ENCODE results near the gene CRABP1. TPM values are rescaled to one million over a fixed set of nuclear protein-coding genes. Genes with fewer than 3 reads are reported as not detected.
"Not testable (repeated sequence)": the region's sequence is repeated elsewhere in the genome, so short reads cannot be mapped to it uniquely, and the experiment has no call there.

CRABP1 gene
- total and polyA plus RNA-seq, 5 donors, result 0.29 to 0.32 TPM; not detected in 3

GRCh38 chr15:78363381-78363734 is 23.2 kb downstream of the CRABP1 start:
- Histone ChIP-seq H3K4me3 (ENCODE audit: low read length) (no peak overlapping the region), H3K27ac (ENCODE audit: low read length) (no peak overlapping the region), H3K27me3 (ENCODE audit: control insufficient read depth, insufficient read depth) (no peaks in the 10 kb centered on the region), H3K9me3 (ENCODE audit: control insufficient read depth, low read length) (no peaks in the 10 kb centered on the region), H3K4me1 (ENCODE audit: control insufficient read depth, insufficient read depth, low read length) (no peaks in the 10 kb centered on the region)
- 95% methylated on average over 6 of the region's 6 CpGs for WGBS
- ATAC-seq, result no peak
- intact Hi-C loops (cut with DNase I), result no loop called here
- no peak for DNase-seq

DNA sequence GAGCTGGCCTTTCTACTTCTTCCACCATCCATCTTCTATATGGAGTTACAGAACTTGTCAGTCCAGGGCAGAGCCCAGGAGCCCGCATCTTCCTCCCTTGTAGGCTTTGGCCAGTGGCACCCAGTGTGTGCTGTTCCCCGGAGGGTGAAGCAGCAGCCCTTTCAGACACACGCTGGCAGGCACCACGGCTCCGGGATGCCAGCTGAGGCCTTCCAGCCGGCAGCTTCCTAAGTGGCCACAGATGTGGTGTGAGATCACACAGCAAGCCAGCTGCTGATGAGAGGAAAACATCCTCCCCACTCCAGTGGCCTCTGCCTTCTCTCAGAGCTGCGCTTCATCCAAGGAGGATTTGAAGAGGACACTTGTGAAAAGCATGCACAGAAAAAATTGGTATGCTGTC is 24.1 kb downstream of the CRABP1 start:
- no peak overlapping the region for H3K27ac ChIP-seq (ENCODE audit: low read length)
- ATAC-seq (no peak), DNase-seq (peak in 1 of 3 donors; percentile 39)
- H3K27me3 ChIP-seq (ENCODE audit: control insufficient read depth, insufficient read depth), result no peaks in the 10 kb centered on the region
- no peak overlapping the region for H3K4me3 ChIP-seq (ENCODE audit: low read length)
- intact Hi-C loops (cut with DNase I), result no loop called here
- H3K4me1 ChIP-seq (ENCODE audit: control insufficient read depth, insufficient read depth, low read length), result no peaks in the 10 kb centered on the region
- WGBS, result 39% methylated on average over 7 of the region's 7 CpGs
- H3K9me3 ChIP-seq (ENCODE audit: control insufficient read depth, low read length), result no peaks in the 10 kb centered on the region

DNA sequence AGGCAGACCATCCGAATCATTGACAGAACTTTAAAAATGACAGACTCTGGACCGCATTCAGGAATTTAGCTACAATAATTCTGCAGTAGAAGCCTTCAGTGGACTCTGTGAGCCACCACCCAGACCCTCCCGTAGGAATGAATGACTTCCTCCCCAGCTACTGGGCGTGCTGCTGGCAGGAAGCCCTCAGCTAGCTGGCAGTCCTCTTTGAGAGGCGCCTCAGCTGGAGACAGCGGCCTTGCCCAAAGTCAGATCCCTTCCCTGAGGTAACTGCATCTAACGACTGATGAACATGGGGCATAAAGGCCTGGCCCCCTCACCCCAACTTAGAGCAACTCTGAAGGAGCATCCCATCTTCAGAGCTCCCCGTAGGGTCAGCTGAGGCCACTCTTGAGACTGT is 25.8 kb downstream of the CRABP1 start:
- DNase-seq, result peak in 2 of 3 donors; percentile 27 to 82
- H3K27me3 ChIP-seq (ENCODE audit: control insufficient read depth, insufficient read depth), result no peaks in the 10 kb centered on the region
- WGBS, result 23% methylated on average over 8 of the region's 8 CpGs
- H3K4me3 ChIP-seq (ENCODE audit: low read length), result no peak overlapping the region
- intact Hi-C loops (cut with DNase I), result no loop called here
- ATAC-seq, result peak; percentile 62 to 71
- H3K4me1 ChIP-seq (ENCODE audit: control insufficient read depth, insufficient read depth, low read length), result no peaks in the 10 kb centered on the region
- H3K9me3 ChIP-seq (ENCODE audit: control insufficient read depth, low read length), result no peaks in the 10 kb centered on the region
- no peak overlapping the region for H3K27ac ChIP-seq (ENCODE audit: low read length)

- DNase-seq (peak in 1 of 3 donors; percentile 38), ATAC-seq (no peak)
- Histone ChIP-seq H3K27ac (ENCODE audit: low read length) (no peak overlapping the region), H3K4me3 (ENCODE audit: low read length) (no peak overlapping the region), H3K4me1 (ENCODE audit: control insufficient read depth, insufficient read depth, low read length) (no peaks in the 10 kb centered on the region), H3K9me3 (ENCODE audit: control insufficient read depth, low read length) (no peaks in the 10 kb centered on the region), H3K27me3 (ENCODE audit: control insufficient read depth, insufficient read depth) (no peaks in the 10 kb centered on the region)
- intact Hi-C loops (cut with DNase I), result no loop called here
- WGBS, result 87% methylated on average over 5 of the region's 5 CpGs
These were observed 26.2 kb downstream of the CRABP1 start for GRCh38 chr15:78366342-78366741.

GRCh38 chr15:78368651-78369050 is 28.5 kb downstream of the CRABP1 start:
- Histone ChIP-seq H3K27me3 (ENCODE audit: control insufficient read depth, insufficient read depth) (no peaks in the 10 kb centered on the region), H3K4me1 (ENCODE audit: control insufficient read depth, insufficient read depth, low read length) (no peaks in the 10 kb centered on the region), H3K9me3 (ENCODE audit: control insufficient read depth, low read length) (no peaks in the 10 kb centered on the region), H3K4me3 (ENCODE audit: low read length) (no peak overlapping the region), H3K27ac (ENCODE audit: low read length) (no peak overlapping the region)
- 25% methylated on average over 5 of the region's 5 CpGs for WGBS
- intact Hi-C loops (cut with DNase I), result no loop called here
- DNase-seq, result peak in 1 of 3 donors; percentile 49
- ATAC-seq, result no peak

DNA sequence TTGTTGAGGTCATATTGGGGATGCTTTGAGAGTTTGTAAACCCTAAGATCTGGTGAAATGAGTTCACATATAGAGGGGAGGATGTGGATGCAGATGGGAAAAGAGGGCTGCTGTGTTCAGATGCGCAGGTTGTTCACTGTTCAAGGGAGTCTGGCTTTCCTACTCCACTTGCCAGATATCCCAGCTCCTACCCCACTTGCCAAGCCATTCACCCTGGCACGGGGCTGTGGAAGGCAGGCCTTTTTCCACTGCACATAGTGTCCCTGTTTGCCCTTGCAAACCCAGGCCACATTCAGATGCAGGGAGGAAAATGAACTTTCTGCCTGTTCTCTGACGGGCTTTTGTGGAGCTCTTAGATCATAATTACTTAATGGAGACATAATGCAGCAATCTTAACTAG is 29.0 kb downstream of the CRABP1 start:
- Histone ChIP-seq H3K9me3 (ENCODE audit: control insufficient read depth, low read length) (no peaks in the 10 kb centered on the region), H3K27ac (ENCODE audit: low read length) (no peak overlapping the region), H3K27me3 (ENCODE audit: control insufficient read depth, insufficient read depth) (no peaks in the 10 kb centered on the region), H3K4me1 (ENCODE audit: control insufficient read depth, insufficient read depth, low read length) (no peaks in the 10 kb centered on the region), H3K4me3 (ENCODE audit: low read length) (no peak overlapping the region)
- WGBS, result 64% methylated on average over 3 of the region's 3 CpGs
- DNase-seq, result peak in 1 of 3 donors; percentile 57
- ATAC-seq, result peak; percentile 34 to 69
- intact Hi-C loops (cut with DNase I), result no loop called here

GRCh38 chr15:78370013-78370412 is 29.9 kb downstream of the CRABP1 start:
- peak in 1 of 3 donors; percentile 62 for DNase-seq
- intact Hi-C loops (cut with DNase I), result no loop called here
- ATAC-seq, result no peak
- 56% methylated on average over 6 of the region's 6 CpGs for WGBS
- no peaks in the 10 kb centered on the region for H3K9me3 ChIP-seq (ENCODE audit: control insufficient read depth, low read length)
- H3K4me3 ChIP-seq (ENCODE audit: low read length), result no peak overlapping the region
- no peaks in the 10 kb centered on the region for H3K4me1 ChIP-seq (ENCODE audit: control insufficient read depth, insufficient read depth, low read length)
- no peak overlapping the region for H3K27ac ChIP-seq (ENCODE audit: low read length)
- no peaks in the 10 kb centered on the region for H3K27me3 ChIP-seq (ENCODE audit: control insufficient read depth, insufficient read depth)

- Histone ChIP-seq H3K4me1 (ENCODE audit: control insufficient read depth, insufficient read depth, low read length) (no peaks in the 10 kb centered on the region), H3K9me3 (ENCODE audit: control insufficient read depth, low read length) (no peaks in the 10 kb centered on the region), H3K27me3 (ENCODE audit: control insufficient read depth, insufficient read depth) (no peaks in the 10 kb centered on the region), H3K27ac (ENCODE audit: low read length) (no peak overlapping the region), H3K4me3 (ENCODE audit: low read length) (no peak overlapping the region)
- 80% methylated on average over 5 of the region's 5 CpGs for WGBS
- ATAC-seq, result no peak
- intact Hi-C loops (cut with DNase I), result no loop called here
- DNase-seq, result no peak
These were observed 32.7 kb downstream of the CRABP1 start for GRCh38 chr15:78372880-78373279.

GRCh38 chr15:78374436-78375393 is 34.6 kb downstream of the CRABP1 start:
- Histone ChIP-seq H3K9me3 (ENCODE audit: control insufficient read depth, low read length) (no peaks in the 10 kb centered on the region), H3K27ac (ENCODE audit: low read length) (no peak overlapping the region), H3K27me3 (ENCODE audit: control insufficient read depth, insufficient read depth) (no peaks in the 10 kb centered on the region), H3K4me1 (ENCODE audit: control insufficient read depth, insufficient read depth, low read length) (no peaks in the 10 kb centered on the region), H3K4me3 (ENCODE audit: low read length) (no peak overlapping the region)
- WGBS, result 69% methylated on average over 14 of the region's 14 CpGs
- DNase-seq, result no peak
- intact Hi-C loops (cut with DNase I), result no loop called here
- ATAC-seq, result peak in 1 of 2 donors; percentile 66

GRCh38 chr15:78380143-78380542 is 40.0 kb downstream of the CRABP1 start:
- intact Hi-C loops (cut with DNase I); H3K27ac ChIP-seq (ENCODE audit: low read length); H3K9me3 ChIP-seq (ENCODE audit: control insufficient read depth, low read length); H3K4me1 ChIP-seq (ENCODE audit: control insufficient read depth, insufficient read depth, low read length); ATAC-seq; H3K27me3 ChIP-seq (ENCODE audit: control insufficient read depth, insufficient read depth); H3K4me3 ChIP-seq (ENCODE audit: low read length); DNase-seq: not testable (repeated sequence)
- 28% methylated on average over 1 of the region's 1 CpG for WGBS

DNA sequence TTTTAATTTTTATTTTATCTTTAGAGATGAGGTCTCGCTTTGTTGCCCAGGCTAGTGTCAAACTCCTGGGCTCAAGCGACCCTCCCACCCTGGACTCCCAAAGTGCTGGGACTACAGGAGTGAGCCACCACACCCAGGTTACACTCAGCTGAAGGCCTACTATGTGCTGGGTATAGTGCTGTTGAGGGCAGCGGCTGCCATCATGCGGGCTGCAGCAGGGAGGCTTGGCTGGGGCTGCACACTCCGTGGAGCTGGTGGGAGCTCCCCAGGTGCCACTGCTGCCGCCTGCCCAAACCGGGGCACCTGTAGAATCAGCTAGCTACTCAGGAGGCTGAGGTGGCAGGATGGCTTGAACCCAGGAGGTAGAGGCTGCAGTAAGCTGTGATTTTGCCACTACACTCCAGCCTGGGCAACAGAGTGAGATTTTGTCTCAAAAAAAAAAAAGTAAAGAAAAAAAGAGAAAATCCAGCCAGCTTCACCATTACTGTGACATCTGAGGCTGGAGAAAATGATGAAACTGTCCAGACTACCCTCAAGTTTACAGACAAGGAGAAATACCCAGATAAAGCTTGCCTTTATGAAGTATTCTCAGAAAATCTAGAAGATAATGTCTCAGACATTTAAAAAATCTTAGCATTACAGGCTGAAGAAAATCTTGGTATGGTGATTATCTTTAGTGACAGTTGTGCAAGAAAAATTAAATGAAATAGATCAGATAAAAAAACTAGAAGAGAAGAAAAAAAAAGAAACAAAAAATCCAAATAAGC is 42.1 kb downstream of the CRABP1 start:
- Histone ChIP-seq H3K27me3 (ENCODE audit: control insufficient read depth, insufficient read depth) (no peaks in the 10 kb centered on the region), H3K9me3 (ENCODE audit: control insufficient read depth, low read length) (no peaks in the 10 kb centered on the region), H3K4me3 (ENCODE audit: low read length) (no peak overlapping the region), H3K27ac (ENCODE audit: low read length) (no peak overlapping the region), H3K4me1 (ENCODE audit: control insufficient read depth, insufficient read depth, low read length) (no peaks in the 10 kb centered on the region)
- ATAC-seq (no peak), DNase-seq (no peak)
- intact Hi-C loops (cut with DNase I), result no loop called here
- 77% methylated on average over 7 of the region's 7 CpGs for WGBS

Data from right cardiac atrium (tissue), 5 donors.